H1 (cell line): ENCODE measurements around the gene PCDHGA7. TPM values are rescaled to one million over a fixed set of nuclear protein-coding genes. Genes with fewer than 3 reads are reported as not detected.
A peak's percentile ranks its signal among the peaks of the same experiment; 100 is the strongest.

Experiments
- CTCF ChIA-PET: fragments of 300-600 bp; sonication (Branson Sonifier 250); formaldehyde crosslinking; loops from one replicate; lab custom pipeline; 2021; ENCODE audit not compliant: partially characterized antibody; lab: Charles Lee
- POLR2A ChIA-PET: fragments of 300-600 bp; sonication (Branson Sonifier 250); formaldehyde crosslinking; loops from one replicate; lab custom pipeline; 2021; ENCODE audit warnings: inconsistent platforms; ENCODE audit not compliant: partially characterized antibody; lab: Charles Lee
- DNase-seq, 2 experiments: peaks; one replicate each; pipeline versions ENCODE4 v3.0.0 to v3.0.0-alpha.2; 2010 to 2022; ENCODE audit warnings: low spot score in 2 of 2, low read depth in 1 of 2, mixed read lengths in 1 of 2
- FAIRE-seq: peaks from 2 replicates; lab custom pipeline; 2011; peaks lifted over from hg19 to GRCh38; lab: Jason Lieb, UNC
- H2AFZ ChIP-seq: 2 replicates; pipeline ENCODE4 v1.8.1; 2012; ENCODE audit warnings: low read length, inconsistent platforms
- H2AK5ac ChIP-seq: 2 replicates; pipeline ENCODE4 v1.6.1; 2013; ENCODE audit warnings: low read depth, low read length
- H2BK120ac ChIP-seq: replicated peaks from 2 replicates; pipeline ENCODE3; 2013; ENCODE audit warnings: low read depth, low read length, inconsistent platforms
- H2BK12ac ChIP-seq: 2 replicates; pipeline ENCODE4 v1.6.1; 2013; ENCODE audit warnings: low read depth, low read length
- H2BK15ac ChIP-seq: 2 replicates; pipeline ENCODE4 v1.6.1; 2013; ENCODE audit warnings: low read length
- H2BK20ac ChIP-seq: 2 replicates; pipeline ENCODE4 v1.6.1; 2013; ENCODE audit warnings: low read length
- H2BK5ac ChIP-seq: 2 replicates; pipeline ENCODE4 v1.6.1; 2013; ENCODE audit warnings: low read depth, low read length
- H3K14ac ChIP-seq: 2 replicates; pipeline ENCODE4 v1.6.1; 2013; ENCODE audit warnings: inconsistent platforms; ENCODE audit not compliant: insufficient read length
- H3K18ac ChIP-seq: 2 replicates; pipeline ENCODE4 v1.6.1; 2013; ENCODE audit warnings: low read length; ENCODE audit errors: extremely low read depth
- H3K23ac ChIP-seq: 2 replicates; pipeline ENCODE4 v1.6.1; 2013; ENCODE audit warnings: inconsistent platforms; ENCODE audit not compliant: insufficient read length
- H3K23me2 ChIP-seq: 2 replicates; pipeline ENCODE4 v1.6.1; 2013; ENCODE audit warnings: low read depth, low read length
- H3K27ac ChIP-seq: 2 replicates; pipeline ENCODE4 v1.6.1; 2011; ENCODE audit warnings: low read depth, low read length, inconsistent platforms
- H3K27me3 ChIP-seq, 4 experiments: replicated peaks in 1 of 4; 1 replicate in 1 of 4; 2 replicates in 3 of 4; pipeline versions ENCODE4 v1.6.1 to v1.8.1; 2011 to 2013; ENCODE audit warnings: low read length in 3 of 4, mild to moderate bottlenecking in 3 of 4, inconsistent platforms in 2 of 4, mixed read lengths in 2 of 4, moderate library complexity in 1 of 4; ENCODE audit not compliant: control insufficient read depth in 3 of 4, insufficient read depth in 3 of 4; ENCODE audit errors: extremely low read depth in 1 of 4
- H3K36me3 ChIP-seq, 4 experiments: 2 replicates each; pipeline versions ENCODE4 v1.6.1 to v1.8.1; 2011 to 2013; ENCODE audit warnings: mild to moderate bottlenecking in 4 of 4, low read length in 3 of 4, moderate library complexity in 2 of 4, control low read depth in 1 of 4, inconsistent platforms in 1 of 4; ENCODE audit not compliant: insufficient read depth in 4 of 4, control insufficient read depth in 2 of 4
- H3K4ac ChIP-seq: replicated peaks from 2 replicates; pipeline ENCODE3; 2013; ENCODE audit warnings: low read length, low read depth, mixed read lengths, inconsistent platforms; ENCODE audit not compliant: insufficient read length
- H3K4me1 ChIP-seq, 4 experiments: replicated peaks in 1 of 4; 1 replicate in 1 of 4; 2 replicates in 3 of 4; pipeline versions ENCODE4 v1.6.1 to v1.8.1; 2011 to 2013; ENCODE audit warnings: low read length in 3 of 4, inconsistent platforms in 2 of 4, mixed read lengths in 1 of 4; ENCODE audit not compliant: insufficient read depth in 4 of 4, control insufficient read depth in 3 of 4
- H3K4me2 ChIP-seq, 2 experiments: 2 replicates each; pipeline versions ENCODE4 v1.6.1 to v1.8.1; 2011 to 2013; ENCODE audit warnings: low read depth in 2 of 2, low read length in 2 of 2, control low read depth in 1 of 2, inconsistent platforms in 1 of 2, mild to moderate bottlenecking in 1 of 2; ENCODE audit not compliant: insufficient read depth in 1 of 2
- H3K4me3 ChIP-seq, 4 experiments: fragments of 200-600, 300-600 bp in 1 of 4; sonication (generic), shearing (Covaris generic), sonication (Bioruptor Twin) in 1 of 4; 2 replicates each; pipeline versions ENCODE4 v1.5.1 to v1.8.1; 2011 to 2016; ENCODE audit warnings: low read length in 4 of 4, low read depth in 3 of 4, control low read depth in 2 of 4, inconsistent platforms in 2 of 4, mild to moderate bottlenecking in 2 of 4, mixed read lengths in 1 of 4, moderate library complexity in 1 of 4; ENCODE audit not compliant: insufficient read depth in 2 of 4; ENCODE audit errors: extremely low read depth in 1 of 4
- H3K56ac ChIP-seq: replicated peaks from 2 replicates; pipeline ENCODE3; 2013; ENCODE audit warnings: low read depth, mild to moderate bottlenecking, mixed read lengths, low read length, inconsistent platforms; ENCODE audit not compliant: insufficient read length
- H3K79me1 ChIP-seq: 2 replicates; pipeline ENCODE4 v1.6.1; 2013; ENCODE audit warnings: low read depth, low read length, control low read depth
- H3K79me2 ChIP-seq, 2 experiments: 2 replicates each; pipeline versions ENCODE4 v1.6.1 to v1.8.1; 2012 to 2013; ENCODE audit warnings: low read length in 2 of 2, mild to moderate bottlenecking in 2 of 2, inconsistent platforms in 1 of 2; ENCODE audit not compliant: insufficient read depth in 2 of 2, control insufficient read depth in 1 of 2
- H3K9ac ChIP-seq, 4 experiments: replicated peaks in 1 of 4; 1 replicate in 1 of 4; 2 replicates in 3 of 4; pipeline versions ENCODE4 v1.6.1 to v1.8.1; 2011 to 2013; ENCODE audit warnings: low read depth in 3 of 4, low read length in 3 of 4, control low read depth in 2 of 4, mild to moderate bottlenecking in 2 of 4, moderate library complexity in 2 of 4, inconsistent platforms in 1 of 4; ENCODE audit errors: extremely low read depth in 1 of 4
- H3K9me3 ChIP-seq, 2 experiments: 2 replicates each; pipeline versions ENCODE4 v1.6.1 to v1.8.1; 2012 to 2013; ENCODE audit warnings: mild to moderate bottlenecking in 2 of 2, moderate library complexity in 2 of 2, control low read depth in 1 of 2, inconsistent platforms in 1 of 2, low read depth in 1 of 2, low read length in 1 of 2, mixed read lengths in 1 of 2; ENCODE audit not compliant: insufficient read depth in 2 of 2
- H4K20me1 ChIP-seq, 2 experiments: replicated peaks in 1 of 2; 2 replicates each; pipeline versions ENCODE3 to v1.8.1; 2011 to 2013; ENCODE audit warnings: inconsistent platforms in 2 of 2, low read length in 2 of 2, mild to moderate bottlenecking in 1 of 2; ENCODE audit not compliant: insufficient read depth in 2 of 2, control insufficient read depth in 1 of 2
- H4K5ac ChIP-seq: 2 replicates; pipeline ENCODE4 v1.6.1; 2013; ENCODE audit warnings: low read length, low read depth, mixed read lengths, inconsistent platforms; ENCODE audit not compliant: insufficient read length
- H4K8ac ChIP-seq: 2 replicates; pipeline ENCODE4 v1.8.0; 2013; ENCODE audit warnings: mild to moderate bottlenecking, moderate library complexity, low read length, inconsistent platforms; ENCODE audit not compliant: insufficient read depth; ENCODE audit errors: extremely low read depth
- H4K91ac ChIP-seq: replicated peaks from 2 replicates; pipeline ENCODE3; 2013; ENCODE audit warnings: low read length, mixed read lengths, inconsistent platforms; ENCODE audit not compliant: insufficient read length
- ATF3 ChIP-seq: IDR thresholded peaks from 2 replicates; pipeline ENCODE4 v1.6.1; 2011; ENCODE audit warnings: low read depth, mild to moderate bottlenecking, low read length; ENCODE audit not compliant: insufficient read depth
- CEBPB ChIP-seq: IDR thresholded peaks from 2 replicates; pipeline ENCODE4 v1.6.1; 2012; ENCODE audit warnings: low read depth, low read length
- GTF2F1 ChIP-seq: IDR thresholded peaks from 2 replicates; pipeline ENCODE4 v1.6.1; 2012; ENCODE audit warnings: low read depth, low read length, improper control_type of control experiment, borderline replicate concordance
- NANOG ChIP-seq: IDR thresholded peaks from 2 replicates; pipeline ENCODE4 v1.6.1; 2011; ENCODE audit warnings: low read length, low read depth, mild to moderate bottlenecking, inconsistent platforms; ENCODE audit not compliant: insufficient read depth, poor library complexity, severe bottlenecking
- PHF8 ChIP-seq: fragments of 200-600 bp; sonication (generic); conservative IDR thresholded peaks from 2 replicates; pipeline ENCODE4 v1.7.1; 2012; ENCODE audit warnings: low read depth, mild to moderate bottlenecking, inconsistent platforms, low read length, moderate library complexity
- POLR2A ChIP-seq, 2 experiments: IDR thresholded peaks; 1 replicate in 1 of 2; 2 replicates in 1 of 2; pipeline ENCODE4 v1.6.1; 2011; ENCODE audit warnings: low read depth in 2 of 2, low read length in 2 of 2, mild to moderate bottlenecking in 2 of 2; ENCODE audit errors: control extremely low read depth in 1 of 2
- RNF2 ChIP-seq: fragments of 200-900, 300-1000 bp; sonication (generic); IDR thresholded peaks from 2 replicates; pipeline ENCODE4 v1.7.1; 2016; ENCODE audit warnings: borderline replicate concordance, low read depth, mild to moderate bottlenecking, antibody characterized with exemption, low read length; ENCODE audit not compliant: poor library complexity, severe bottlenecking; ENCODE audit errors: missing control alignments
- WGBS, 2 experiments: shearing (Covaris generic) in 1 of 2; methylation state at CpG; one replicate each; pipeline versions ENCODE4 v1.1.6 to v1.1.7; 2013 to 2015; ENCODE audit warnings: low lambda C conversion rate in 2 of 2, mixed read lengths in 2 of 2, inconsistent platforms in 1 of 2, low coverage in 1 of 2, missing lambda C conversion rate in 1 of 2; ENCODE audit not compliant: insufficient replicate concordance in 2 of 2, insufficient coverage in 1 of 2, insufficient read length in 1 of 2; ENCODE audit errors: extremely low coverage in 1 of 2, missing lambda C conversion rate in 1 of 2; 5-methylcytosine and 5-hydroxymethylcytosine counted together
- polyA plus RNA-seq, 7 experiments: library from polyadenylated mRNA; depleted of rRNA in 3 of 7; stranded (reverse) in 5 of 7; unstranded in 2 of 7; fragments of >200 nt in 5 of 7; fragments of 200-250 nt in 2 of 7; gene quantifications; 1 replicate in 5 of 7; 2 replicates in 1 of 7; 4 replicates in 1 of 7; pipeline versions ENCODE4 v1.2.1 to v1.2.3, GENCODE V29; 2011 to 2013; ENCODE audit warnings: missing spikeins in 2 of 7, mixed read lengths in 2 of 7
- total RNA-seq: library from RNA; stranded (reverse); fragmentation: NEBNext Ultra II Directional; extraction: Animal tissue kit (Norgen Biotek cat#: 25700); gene quantifications from 2 replicates; pipeline ENCODE4 v1.2.1, GENCODE V29; 2021

Gene PCDHGA7
- total and polyA plus RNA-seq, 2 of the 8 experiments (the other 6 are each of a cell fraction or from before 2014, with no cell fraction given) = 0.39 to 1.1 TPM

DNA sequence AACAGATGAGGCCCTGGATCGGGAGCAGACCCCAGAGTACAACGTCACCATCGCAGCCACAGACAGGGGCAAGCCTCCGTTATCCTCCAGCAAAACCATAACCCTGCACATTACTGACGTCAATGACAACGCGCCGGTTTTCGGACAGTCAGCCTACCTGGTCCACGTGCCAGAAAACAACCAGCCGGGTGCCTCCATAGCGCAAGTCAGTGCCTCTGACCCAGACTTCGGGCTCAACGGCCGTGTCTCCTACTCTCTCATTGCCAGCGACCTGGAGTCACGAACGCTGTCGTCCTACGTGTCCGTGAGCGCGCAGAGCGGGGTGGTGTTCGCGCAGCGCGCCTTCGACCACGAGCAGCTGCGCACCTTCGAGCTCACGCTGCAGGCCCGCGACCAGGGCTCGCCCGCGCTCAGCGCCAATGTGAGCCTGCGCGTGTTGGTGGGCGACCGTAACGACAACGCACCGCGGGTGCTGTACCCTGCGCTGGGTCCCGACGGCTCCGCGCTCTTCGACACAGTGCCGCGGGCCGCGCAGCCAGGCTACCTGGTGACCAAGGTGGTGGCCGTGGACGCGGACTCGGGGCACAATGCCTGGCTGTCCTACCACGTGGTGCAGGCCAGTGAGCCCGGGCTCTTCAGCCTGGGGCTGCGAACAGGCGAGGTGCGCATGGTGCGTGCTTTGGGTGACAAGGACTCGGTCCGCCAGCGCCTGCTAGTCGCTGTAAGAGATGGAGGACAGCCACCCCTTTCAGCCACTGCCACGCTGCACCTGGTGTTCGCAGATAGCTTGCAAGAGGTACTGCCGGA is 36.7 kb downstream of the PCDHGA7 start:
- Histone ChIP-seq H3K18ac (no peak overlapping the region), H3K27me3 (peaks cover 0 to 12% (median 6%) of the 10 kb centered on the region in 4 experiments; a peak in 4 of 7 replicates), H3K9ac (no peak overlapping the region), H4K20me1 (no peaks in the 10 kb centered on the region), H3K79me1 (no peaks in the 10 kb centered on the region), H3K4me1 (no peaks in the 10 kb centered on the region; a peak in 1 of 7 replicates), H3K4me3 (no peak overlapping the region), H3K14ac (no peak overlapping the region), H2BK5ac (no peak overlapping the region), H3K9me3 (peaks cover 36 to 38% of the 10 kb centered on the region in 2 experiments), H2AFZ (no peak overlapping the region), H3K23me2 (no peaks in the 10 kb centered on the region), H3K4me2 (no peak overlapping the region), H2BK120ac (no peak overlapping the region), H3K79me2 (no peaks in the 10 kb centered on the region), H4K91ac (no peak overlapping the region), H2BK12ac (0 out of 2 replicates have a peak overlapping the region, but pooled peaks have one; percentile 39), H3K4ac (no peak overlapping the region), H3K56ac (no peak overlapping the region), H3K27ac (no peak overlapping the region), H4K8ac (no peak overlapping the region), H3K36me3 (peaks cover 0 to 27% (median 3%) of the 10 kb centered on the region in 4 experiments; a peak in 3 of 8 replicates), H2AK5ac (no peak overlapping the region), H4K5ac (no peak overlapping the region), H2BK15ac (no peak overlapping the region), H2BK20ac (no peak overlapping the region), H3K23ac (no peak overlapping the region)
- FAIRE-seq (no peak), DNase-seq (no peak)
- 94% methylated on average over 74 of the region's 74 CpGs; no CpG with 5 or more reads in 1 of the 2 experiments for WGBS, 2 experiments
- ChIA-PET CTCF (interaction anchor here (0.9 to 23.3 kb wide), 21 partner anchors 9 to 284 kb away, joined by 3 to 1236 read pairs (median 14); partner anchors contain the start of genes PCDHB15, PCDHGA1, PCDHGA12 and PCDHGB3), POLR2A (interaction anchor here (0.6 kb wide), 1 partner anchor 1597 kb away, joined by 3 read pairs; no protein-coding TSS in a partner anchor)
- TF ChIP-seq CEBPB (no peak), POLR2A (IDR thresholded peaks at IDR 0.05; ENCODE audit: control extremely low read depth in 1 of 2, low read depth in 2 of 2, low read length in 2 of 2) (no peak), NANOG (no peak), GTF2F1 (no peak), PHF8 (no peak), ATF3 (no peak), RNF2 (peak; percentile 34)
